GM19099 (cell line): ENCODE results near the gene PHACTR4.
A peak's percentile ranks its signal among the peaks of the same experiment; 100 is the strongest.

Experiments
- POLR2A ChIP-seq: IDR thresholded peaks from 3 replicates; pipeline ENCODE4 v1.6.1; 2011; ENCODE audit warnings: low read depth; ENCODE audit not compliant: insufficient read length; ENCODE audit errors: extremely low read depth

PHACTR4 gene

GRCh38 chr1:28509705-28510272 is 140.2 kb downstream of the PHACTR4 start:
- no peak for TF ChIP-seq POLR2A

- TF ChIP-seq POLR2A, result peak; percentile 87
Measured at GRCh38 chr1:28510273-28510969, 140.9 kb downstream of the PHACTR4 start.

GRCh38 chr1:28510970-28511440 is 141.5 kb downstream of the PHACTR4 start:
- TF ChIP-seq POLR2A, result peak; percentile 36

GRCh38 chr1:28512058-28512611 is 142.6 kb downstream of the PHACTR4 start:
- peak; percentile 32 for TF ChIP-seq POLR2A

- TF ChIP-seq POLR2A, result no peak
Measured at GRCh38 chr1:28516518-28516956, 147.0 kb downstream of the PHACTR4 start.

GRCh38 chr1:28517649-28517999 is 148.1 kb downstream of the PHACTR4 start:
- TF ChIP-seq POLR2A, result no peak

- TF ChIP-seq POLR2A, result peak; percentile 81
Measured at GRCh38 chr1:28518000-28518744, 148.6 kb downstream of the PHACTR4 start.

GRCh38 chr1:28518745-28519341 is 149.3 kb downstream of the PHACTR4 start:
- no peak for TF ChIP-seq POLR2A

GRCh38 chr1:28519946-28520725 is 150.6 kb downstream of the PHACTR4 start:
- TF ChIP-seq POLR2A, result no peak

GRCh38 chr1:28521502-28522164 is 152.1 kb downstream of the PHACTR4 start:
- TF ChIP-seq POLR2A, result no peak

- no peak for TF ChIP-seq POLR2A
Measured at GRCh38 chr1:28526886-28527285, 157.3 kb downstream of the PHACTR4 start.

GRCh38 chr1:28530456-28530855 is 160.9 kb downstream of the PHACTR4 start:
- no peak for TF ChIP-seq POLR2A

GRCh38 chr1:28534671-28535070 is 165.1 kb downstream of the PHACTR4 start:
- no peak for TF ChIP-seq POLR2A

- no peak for TF ChIP-seq POLR2A
Measured at GRCh38 chr1:28535180-28535579, 165.6 kb downstream of the PHACTR4 start.

- no peak for TF ChIP-seq POLR2A
Measured at GRCh38 chr1:28537457-28538199, 168.1 kb downstream of the PHACTR4 start.
